Esophagus muscularis mucosa (tissue), 4 donors: Measurements from ENCODE around the gene CASQ2. TPM values are rescaled to one million over a fixed set of nuclear protein-coding genes. Genes with fewer than 3 reads are reported as not detected.

Experiments used
- DNase-seq: peaks from one replicate; pipeline ENCODE4 v3.0.0-alpha.2; 2017; ENCODE audit errors: extremely low spot score
- H3K27ac ChIP-seq, 4 donors: fragments of 200-600 bp; sonication (generic); replicated peaks in 1 of 4; 1 replicate in 3 of 4; 2 replicates in 1 of 4; pipeline ENCODE4 v1.5.1; 2016 to 2019; ENCODE audit warnings: mild to moderate bottlenecking in 1 of 4
- H3K27me3 ChIP-seq, 4 donors: fragments of 200-600 bp; sonication (generic); one replicate each; pipeline versions ENCODE4 v1.5.1 to v1.6.0; 2016 to 2019
- H3K36me3 ChIP-seq, 4 donors: fragments of 200-600 bp; sonication (generic); one replicate each; pipeline ENCODE4 v1.5.1; 2016 to 2019
- H3K4me1 ChIP-seq, 4 donors: fragments of 200-600 bp; sonication (generic); one replicate each; pipeline ENCODE4 v1.5.1; 2016 to 2019
- H3K4me3 ChIP-seq, 4 donors: fragments of 200-600 bp; sonication (generic); 1 replicate in 2 of 4; 2 replicates in 2 of 4; pipeline ENCODE4 v1.5.1; 2016 to 2019; ENCODE audit warnings: mild to moderate bottlenecking in 4 of 4, moderate library complexity in 1 of 4
- H3K9me3 ChIP-seq, 4 donors: fragments of 200-600 bp; sonication (generic); 1 replicate in 3 of 4; 2 replicates in 1 of 4; pipeline ENCODE4 v1.5.1; 2016 to 2019
- EP300 ChIP-seq: sonication (generic); formaldehyde crosslinking; IDR thresholded peaks from one replicate; pipeline ENCODE4 v1.6.1; 2017; ENCODE audit warnings: antibody characterized with exemption
- POLR2A ChIP-seq: fragments of 450-650 bp; IDR thresholded peaks from one replicate; pipeline ENCODE4 v1.6.1; 2017; ENCODE audit warnings: antibody characterized with exemption, moderate library complexity, mild to moderate bottlenecking, low read depth
- POLR2AphosphoS5 ChIP-seq, 2 donors: sonication (generic); formaldehyde crosslinking; IDR thresholded peaks; one replicate each; pipeline ENCODE4 v1.6.1; 2017; ENCODE audit warnings: antibody characterized with exemption in 2 of 2
- WGBS: methylation state at CpG from one replicate; pipeline ENCODE4 v1.1.5; 2018; 5-methylcytosine and 5-hydroxymethylcytosine counted together
- intact Hi-C: fragments of 100-400 bp; cut with DNase I; formaldehyde crosslinking; loops from one replicate; pipeline ENCODE4 v1.15.1; 2023
- total RNA-seq, 4 donors: library from RNA; depleted of rRNA; stranded (reverse); fragments of >200 nt; gene quantifications; one replicate each; pipeline versions ENCODE4 v1.1.0 to v1.2.1, GENCODE V29; 2016
- TF ChIP-seq, protein P1 (sequence below), 3 experiments: fragments of 200-600 bp in 2 of 3; fragments of 450-650 bp in 1 of 3; sonication (generic) in 2 of 3; IDR thresholded peaks; one replicate each; pipeline ENCODE4 v1.5.1; 2017 to 2019; ENCODE audit warnings: antibody characterized with exemption in 3 of 3, mild to moderate bottlenecking in 2 of 3, moderate library complexity in 1 of 3

The CASQ2 gene
- total RNA-seq, result 100 to 1,000 TPM in 3 of 4 donors, 10 to 100 TPM in 1; 95.6 to 138 (median 108) TPM

DNA sequence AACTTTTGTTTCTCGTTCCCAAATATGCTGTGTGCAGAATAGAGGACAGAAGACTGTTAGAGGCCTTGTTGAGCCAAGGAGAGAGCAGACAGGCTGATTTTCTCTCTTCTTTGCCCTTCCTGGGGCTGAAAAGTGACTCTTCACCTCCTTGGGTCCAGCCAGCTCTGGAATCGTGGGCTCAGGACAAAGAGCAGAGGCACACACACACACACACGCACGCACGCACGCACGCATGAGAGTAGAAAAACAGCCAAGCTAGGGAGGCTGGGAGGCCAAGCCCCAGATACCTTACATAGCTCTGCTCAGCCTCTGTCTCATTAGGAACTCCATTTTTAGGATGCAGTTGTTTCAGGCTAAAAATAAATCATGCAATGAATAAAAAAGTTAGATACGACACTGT lies at the start of gene CASQ2:
Gene CASQ2 (minus strand): TSS at position 166 of the 400 bp plus-strand sequence. CDS start 173 bp downstream, outside the sequence.
- peak within 1 kb of the TSS; percentile 78 to 86 (median 83) for H3K27ac ChIP-seq
- no peak for TF ChIP-seq EP300
- peak; percentile 53 to 92 for TF ChIP-seq POLR2AphosphoS5 (IDR thresholded peaks at IDR 0.05)
- no peak for TF ChIP-seq POLR2A
- TF ChIP-seq, protein P1, sequence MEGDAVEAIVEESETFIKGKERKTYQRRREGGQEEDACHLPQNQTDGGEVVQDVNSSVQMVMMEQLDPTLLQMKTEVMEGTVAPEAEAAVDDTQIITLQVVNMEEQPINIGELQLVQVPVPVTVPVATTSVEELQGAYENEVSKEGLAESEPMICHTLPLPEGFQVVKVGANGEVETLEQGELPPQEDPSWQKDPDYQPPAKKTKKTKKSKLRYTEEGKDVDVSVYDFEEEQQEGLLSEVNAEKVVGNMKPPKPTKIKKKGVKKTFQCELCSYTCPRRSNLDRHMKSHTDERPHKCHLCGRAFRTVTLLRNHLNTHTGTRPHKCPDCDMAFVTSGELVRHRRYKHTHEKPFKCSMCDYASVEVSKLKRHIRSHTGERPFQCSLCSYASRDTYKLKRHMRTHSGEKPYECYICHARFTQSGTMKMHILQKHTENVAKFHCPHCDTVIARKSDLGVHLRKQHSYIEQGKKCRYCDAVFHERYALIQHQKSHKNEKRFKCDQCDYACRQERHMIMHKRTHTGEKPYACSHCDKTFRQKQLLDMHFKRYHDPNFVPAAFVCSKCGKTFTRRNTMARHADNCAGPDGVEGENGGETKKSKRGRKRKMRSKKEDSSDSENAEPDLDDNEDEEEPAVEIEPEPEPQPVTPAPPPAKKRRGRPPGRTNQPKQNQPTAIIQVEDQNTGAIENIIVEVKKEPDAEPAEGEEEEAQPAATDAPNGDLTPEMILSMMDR (IDR thresholded peaks at IDR 0.05), result no peak
- intact Hi-C loops, result loop anchor here (10.0 kb wide), 1 partner anchor 634 kb away; no protein-coding TSS in a partner anchor
- H3K4me1 ChIP-seq, result peaks cover 20 to 61% (median 36%) of the 10 kb centered on the region in 4 donors
- H3K9me3 ChIP-seq, result no peaks in the 10 kb centered on the region
- WGBS, result 60% methylated on average over 8 of the region's 8 CpGs
- peak; percentile 91 for DNase-seq
- no peaks in the 10 kb centered on the region for H3K27me3 ChIP-seq
- no peaks in the 10 kb centered on the region for H3K36me3 ChIP-seq
- H3K4me3 ChIP-seq, result peak within 1 kb of the TSS; percentile 45 to 56 (median 50)

- Histone ChIP-seq H3K36me3 (no peaks in the 10 kb centered on the region), H3K27ac (no peak overlapping the region), H3K4me3 (no peak overlapping the region), H3K27me3 (no peaks in the 10 kb centered on the region), H3K9me3 (no peaks in the 10 kb centered on the region), H3K4me1 (peaks cover 0 to 3% (median 0%) of the 10 kb centered on the region in 4 donors)
- TF ChIP-seq POLR2A (no peak), EP300 (no peak), POLR2AphosphoS5 (IDR thresholded peaks at IDR 0.05) (no peak)
- TF ChIP-seq, protein P1 (IDR thresholded peaks at IDR 0.05), result no peak
- WGBS, result 79% methylated on average over 3 of the region's 3 CpGs
- no peak for DNase-seq
- intact Hi-C loops, result no loop called here
Observed at GRCh38 chr1:115815694-115816093, 47.2 kb upstream of the CASQ2 start.

DNA sequence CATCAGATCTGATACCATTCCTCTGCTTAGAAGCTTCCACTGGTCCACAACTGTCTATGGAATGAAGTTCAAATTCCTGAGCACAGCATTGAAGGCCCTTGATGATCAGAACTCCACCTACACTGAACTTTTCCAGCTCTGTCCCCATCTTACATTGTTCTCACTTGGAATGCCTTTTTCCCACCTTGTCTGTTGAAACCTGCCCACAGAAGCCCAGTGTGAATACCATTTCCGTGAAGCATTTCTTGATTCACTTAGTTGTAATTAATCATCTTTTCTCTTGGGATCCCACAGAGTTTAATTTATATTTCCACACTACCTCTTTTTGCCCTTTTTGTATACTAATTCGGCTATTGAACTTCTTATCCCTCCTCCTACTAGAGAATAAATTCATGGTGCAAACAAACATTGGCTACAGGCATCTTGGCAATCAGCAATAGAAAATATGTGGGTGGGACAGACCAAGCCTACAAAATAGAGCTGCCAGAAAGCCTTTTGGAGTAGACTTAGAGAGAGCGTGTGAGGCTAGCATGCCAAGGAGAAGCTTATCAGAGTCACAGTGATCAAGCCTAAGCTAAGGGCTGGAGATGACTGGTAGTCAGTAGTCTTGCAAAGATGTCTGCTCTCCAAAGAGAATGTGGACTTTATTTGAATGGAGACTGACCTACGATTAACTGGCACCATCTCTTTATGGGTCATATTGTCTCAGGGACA lies 46.3 kb upstream of the CASQ2 start:
- no peak for TF ChIP-seq POLR2AphosphoS5 (IDR thresholded peaks at IDR 0.05)
- TF ChIP-seq, protein P1 (IDR thresholded peaks at IDR 0.05), result no peak
- TF ChIP-seq EP300, result no peak
- no peak overlapping the region for H3K4me3 ChIP-seq
- peaks cover 0 to 7% (median 0%) of the 10 kb centered on the region in 4 donors for H3K4me1 ChIP-seq
- 85% methylated on average over 4 of the region's 4 CpGs for WGBS
- no peaks in the 10 kb centered on the region for H3K9me3 ChIP-seq
- intact Hi-C loops, result no loop called here
- no peaks in the 10 kb centered on the region for H3K36me3 ChIP-seq
- H3K27me3 ChIP-seq, result no peaks in the 10 kb centered on the region
- no peak overlapping the region for H3K27ac ChIP-seq
- no peak for DNase-seq

- Histone ChIP-seq H3K4me1 (peaks cover 0 to 7% (median 0%) of the 10 kb centered on the region in 4 donors), H3K9me3 (no peaks in the 10 kb centered on the region), H3K27me3 (no peaks in the 10 kb centered on the region), H3K4me3 (no peak overlapping the region), H3K27ac (no peak overlapping the region), H3K36me3 (no peaks in the 10 kb centered on the region)
- intact Hi-C loops, result no loop called here
- no peak for DNase-seq
- WGBS, result 96% methylated on average over 1 of the region's 1 CpG
- TF ChIP-seq POLR2AphosphoS5 (IDR thresholded peaks at IDR 0.05), result no peak
- TF ChIP-seq, protein P1 (IDR thresholded peaks at IDR 0.05), result no peak
- no peak for TF ChIP-seq EP300
- no peak for TF ChIP-seq POLR2A
Observed at GRCh38 chr1:115813727-115814126, 45.2 kb upstream of the CASQ2 start.
